Osteocyte (in vitro differentiated cells): ENCODE measurements around the gene FEZF2. TPM values are rescaled to one million over a fixed set of nuclear protein-coding genes. Genes with fewer than 3 reads are reported as not detected.

ENCODE experiments used
- DNase-seq: peaks from one replicate; pipeline ENCODE4 v3.0.0; 2021; ENCODE audit warnings: mixed read lengths; ENCODE audit not compliant: unreplicated experiment; ENCODE audit errors: extremely low spot score
- H3K27ac Mint-ChIP-seq: one replicate; pipeline ENCODE4 v1.8.0; 2021; ENCODE audit warnings: mild to moderate bottlenecking, mixed read lengths; ENCODE audit not compliant: unreplicated experiment
- H3K27me3 Mint-ChIP-seq: one replicate; pipeline ENCODE4 v1.8.0; 2021; ENCODE audit warnings: mixed read lengths; ENCODE audit not compliant: unreplicated experiment
- H3K36me3 Mint-ChIP-seq: one replicate; pipeline ENCODE4 v1.8.0; 2021; ENCODE audit warnings: mixed read lengths; ENCODE audit not compliant: unreplicated experiment
- H3K4me1 Mint-ChIP-seq: one replicate; pipeline ENCODE4 v1.8.0; 2021; ENCODE audit warnings: mixed read lengths; ENCODE audit not compliant: unreplicated experiment
- H3K4me3 Mint-ChIP-seq: one replicate; pipeline ENCODE4 v1.8.0; 2021; ENCODE audit warnings: mild to moderate bottlenecking, moderate library complexity, mixed read lengths; ENCODE audit not compliant: unreplicated experiment
- H3K9me3 Mint-ChIP-seq: one replicate; pipeline ENCODE4 v1.8.0; 2021; ENCODE audit warnings: mixed read lengths; ENCODE audit not compliant: unreplicated experiment
- CTCF ChIP-seq: fragments of 200-600 bp; sonication (generic); IDR thresholded peaks from 2 replicates; pipeline ENCODE4 v1.5.0; 2021; ENCODE audit warnings: antibody characterized with exemption, mild to moderate bottlenecking, moderate library complexity
- long read RNA-seq: library from polyadenylated mRNA; unstranded; transcript quantifications from one replicate; pipeline ENCODE4 v2.0.0, GENCODE V29; 2021
- total RNA-seq: library from RNA; stranded (reverse); gene quantifications from 2 replicates; pipeline ENCODE4 v1.2.1, GENCODE V29; 2021

The FEZF2 gene
- total RNA-seq = not detected in 2 replicates
- long read RNA-seq = 0 reads

GRCh38 chr3:62373215-62373614 is at the start of gene FEZF2:
Gene FEZF2 (minus strand): TSS chr3:62373550. CDS start chr3:62372868, 682 bp downstream.
- H3K9me3 Mint-ChIP-seq = no peaks in the 10 kb centered on the region

GRCh38 chr3:62421207-62421606 is 47.9 kb upstream of the FEZF2 start:
- no peak for DNase-seq
- Mint-ChIP-seq H3K4me1 (no peaks in the 10 kb centered on the region), H3K36me3 (no peaks in the 10 kb centered on the region), H3K9me3 (no peaks in the 10 kb centered on the region), H3K4me3 (no peak overlapping the region), H3K27ac (no peak overlapping the region), H3K27me3 (peaks cover 6% of the 10 kb centered on the region)
- no peak for TF ChIP-seq CTCF

More at GRCh38 chr3:62373215-62373614, at the start of gene FEZF2:
- DNase-seq = no peak
- Mint-ChIP-seq H3K4me1 (peaks cover 51% of the 10 kb centered on the region), H3K27me3 (peaks cover 87% of the 10 kb centered on the region), H3K36me3 (no peaks in the 10 kb centered on the region), H3K27ac (no peak within 1 kb of the TSS), H3K4me3 (peak within 1 kb of the TSS; percentile 62)
- TF ChIP-seq CTCF = no peak

- H3K36me3 Mint-ChIP-seq = no peaks in the 10 kb centered on the region
- TF ChIP-seq CTCF = no peak
- H3K9me3 Mint-ChIP-seq = no peaks in the 10 kb centered on the region
- no peak overlapping the region for H3K4me3 Mint-ChIP-seq
- no peak for DNase-seq
- peaks cover 3% of the 10 kb centered on the region for H3K4me1 Mint-ChIP-seq
- peaks cover 26% of the 10 kb centered on the region for H3K27me3 Mint-ChIP-seq
- no peak overlapping the region for H3K27ac Mint-ChIP-seq
Measured at GRCh38 chr3:62416144-62416543, 42.8 kb upstream of the FEZF2 start.

GRCh38 chr3:62415312-62415801 is 42.0 kb upstream of the FEZF2 start:
- Mint-ChIP-seq H3K4me3 (no peak overlapping the region), H3K27me3 (peaks cover 26% of the 10 kb centered on the region), H3K36me3 (no peaks in the 10 kb centered on the region), H3K4me1 (peaks cover 3% of the 10 kb centered on the region), H3K27ac (no peak overlapping the region), H3K9me3 (no peaks in the 10 kb centered on the region)
- DNase-seq = no peak
- no peak for TF ChIP-seq CTCF

GRCh38 chr3:62414786-62415185 is 41.4 kb upstream of the FEZF2 start:
- TF ChIP-seq CTCF = no peak
- H3K4me3 Mint-ChIP-seq = no peak overlapping the region
- H3K4me1 Mint-ChIP-seq = peaks cover 3% of the 10 kb centered on the region
- H3K27me3 Mint-ChIP-seq = peaks cover 31% of the 10 kb centered on the region
- no peak overlapping the region for H3K27ac Mint-ChIP-seq
- H3K36me3 Mint-ChIP-seq = no peaks in the 10 kb centered on the region
- no peaks in the 10 kb centered on the region for H3K9me3 Mint-ChIP-seq
- no peak for DNase-seq
